Activated CD4-positive, alpha-beta T cell treated with anti-CD3 and anti-CD28 coated beads, Interleukin-2, Interleukin-6, amounts not matched to agents 100 ng/mL and 50 ng/mL, durations not matched to agents 16 hours and 8 hours (primary cell): ENCODE results near the gene ACSS2.
A peak's percentile ranks its signal among the peaks of the same experiment; 100 is the strongest.

Experiments used
- DNase-seq: peaks from one replicate; pipeline ENCODE4 v3.0.0-alpha.2; 2020

ACSS2 gene

GRCh38 chr20:34876406-34877282 is at the start of gene ACSS2:
ACSS2 (plus strand) TSS chr20:34876612; CDS start chr20:34876646, 34 bp downstream.
- DNase-seq: peak; percentile 98

DNA sequence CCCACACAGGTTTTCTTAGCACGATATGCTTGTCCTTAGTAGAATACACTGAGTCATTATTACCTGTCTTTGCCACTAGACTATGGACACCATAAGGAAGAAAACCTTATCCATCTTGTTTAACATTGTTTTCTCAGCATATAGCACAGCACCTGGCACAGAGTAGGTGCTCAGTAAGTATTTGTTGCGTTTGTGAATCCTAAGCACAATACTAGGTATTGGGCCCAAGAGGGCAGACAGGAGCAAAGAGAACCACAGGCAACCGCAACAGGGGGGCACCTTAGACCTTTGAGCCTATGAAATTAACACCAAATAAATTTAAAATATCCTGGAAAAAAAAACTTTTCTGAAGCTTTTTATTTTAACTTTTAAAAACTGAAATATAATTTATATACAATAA is 47.2 kb upstream of the ACSS2 start:
- no peak for DNase-seq

DNA sequence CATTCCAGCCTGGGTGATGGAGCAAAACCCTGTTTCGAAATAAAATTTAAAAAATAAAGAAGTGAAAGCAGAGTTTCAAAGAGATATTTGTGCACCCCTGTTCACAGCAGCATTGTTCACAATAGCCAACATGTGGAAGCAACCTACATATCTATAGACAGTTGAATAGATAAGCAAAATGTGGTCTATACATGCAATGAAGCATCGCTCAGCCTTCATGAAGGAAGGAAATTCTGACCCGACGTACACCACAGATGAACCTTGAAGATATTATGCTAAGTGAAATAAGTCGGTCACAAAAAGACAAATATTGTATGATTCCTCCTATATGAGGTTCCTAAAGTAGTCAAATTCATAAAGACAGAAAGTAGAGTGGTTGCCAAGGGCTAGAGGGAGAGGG is 44.5 kb upstream of the ACSS2 start:
- DNase-seq: no peak

DNA sequence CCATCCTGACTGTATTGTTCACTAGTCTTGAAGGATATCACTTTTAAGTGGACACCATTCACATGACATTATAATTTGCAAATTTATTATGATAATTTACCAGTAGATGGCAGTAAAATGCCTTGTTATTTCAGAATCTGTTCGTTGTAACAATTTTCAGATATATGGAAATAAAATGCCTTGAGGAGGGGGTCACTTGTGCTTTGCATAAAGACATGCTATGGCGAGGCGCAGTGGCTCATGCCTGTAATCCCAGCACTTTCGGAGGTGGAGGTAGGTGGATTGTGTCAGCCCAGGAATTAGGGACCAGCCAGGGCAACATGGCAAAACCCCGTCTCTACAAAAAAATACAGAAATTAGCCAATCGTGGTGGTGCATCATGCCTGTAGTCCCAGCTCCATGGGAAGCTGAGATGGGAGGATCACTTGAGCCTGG is 41.9 kb upstream of the ACSS2 start:
- peak; percentile 37 for DNase-seq

- no peak for DNase-seq
Measured at GRCh38 chr20:34842143-34842542, 34.3 kb upstream of the ACSS2 start.

DNA sequence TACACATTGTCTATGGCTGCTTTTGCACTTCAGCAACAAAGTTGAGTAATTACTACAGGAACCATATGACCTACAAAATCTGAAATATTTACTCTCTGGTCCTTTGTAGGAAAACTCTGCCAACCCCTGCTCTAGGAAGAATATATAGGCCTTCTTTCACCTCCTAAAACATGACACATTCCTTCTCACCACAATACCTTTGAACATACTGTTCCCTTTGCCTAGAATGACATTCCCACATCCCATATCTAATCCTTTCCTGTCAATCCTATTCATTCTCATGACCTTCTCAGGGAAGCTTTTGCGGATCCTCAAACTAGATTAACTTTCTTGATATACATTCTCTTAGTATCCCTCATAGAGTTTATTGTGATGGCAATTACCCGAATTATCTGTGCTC is 33.0 kb upstream of the ACSS2 start:
- no peak for DNase-seq

DNA sequence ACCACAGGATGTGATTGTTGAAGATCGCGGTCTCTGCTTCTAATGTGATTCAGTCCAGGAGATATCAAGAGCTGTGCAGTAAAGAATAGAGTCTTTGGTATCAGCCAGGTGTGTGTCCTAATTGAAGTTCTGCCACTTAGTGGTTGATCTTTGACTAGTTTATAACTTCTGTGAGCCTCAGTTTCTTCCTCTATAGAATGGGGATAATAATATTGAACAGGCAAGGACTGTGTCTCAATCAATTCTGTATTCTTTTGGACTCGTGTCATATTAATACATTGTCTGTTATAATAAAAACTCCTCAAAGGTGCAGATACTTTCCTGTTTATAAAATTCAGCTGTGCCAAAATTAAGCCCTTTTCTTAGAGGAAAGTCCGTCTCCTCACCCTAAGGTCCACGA is 27.8 kb upstream of the ACSS2 start:
- DNase-seq: no peak

GRCh38 chr20:34849778-34850177 is 26.6 kb upstream of the ACSS2 start:
- DNase-seq: no peak

DNA sequence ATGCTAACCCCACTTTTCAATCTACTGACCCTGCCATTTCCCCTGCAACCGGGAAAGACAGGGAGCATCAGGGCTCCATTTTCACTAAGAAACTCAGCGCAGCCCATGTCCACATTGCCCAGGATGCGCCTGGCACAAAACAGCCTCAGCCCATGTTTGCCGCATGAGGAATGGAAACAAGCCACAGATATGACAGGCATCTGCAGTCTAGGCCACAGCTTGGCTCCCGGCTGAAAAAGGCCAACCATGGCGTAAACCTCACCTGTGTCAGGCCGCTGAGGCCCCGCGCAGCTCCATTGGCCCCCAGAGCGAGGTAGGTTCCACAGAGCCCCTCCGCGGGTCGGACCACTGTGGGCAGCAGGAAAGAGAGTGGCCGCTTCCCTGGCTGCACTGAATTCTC is 25.4 kb upstream of the ACSS2 start:
- no peak for DNase-seq

GRCh38 chr20:34852298-34852697 is 24.1 kb upstream of the ACSS2 start:
- no peak for DNase-seq

DNA sequence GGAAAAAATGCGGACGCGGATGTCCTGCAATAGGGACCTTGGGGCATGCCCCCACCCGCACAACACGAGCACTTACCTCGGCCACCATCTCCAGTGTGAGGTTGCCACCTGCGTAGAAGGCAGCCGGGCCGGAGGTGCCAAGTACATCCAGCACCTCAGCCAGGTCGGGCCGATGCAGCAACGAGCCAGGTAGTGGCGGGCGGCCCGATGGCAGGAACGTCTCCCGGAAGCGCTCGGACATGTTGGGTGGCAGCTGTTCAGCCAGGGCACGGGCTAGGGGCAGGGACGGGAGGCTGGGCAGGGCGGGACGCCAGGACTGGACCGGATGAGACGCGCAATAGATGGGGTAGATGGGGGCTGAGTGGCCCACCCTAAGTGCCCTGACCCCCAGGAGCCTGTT is 17.0 kb upstream of the ACSS2 start:
- DNase-seq: no peak

DNA sequence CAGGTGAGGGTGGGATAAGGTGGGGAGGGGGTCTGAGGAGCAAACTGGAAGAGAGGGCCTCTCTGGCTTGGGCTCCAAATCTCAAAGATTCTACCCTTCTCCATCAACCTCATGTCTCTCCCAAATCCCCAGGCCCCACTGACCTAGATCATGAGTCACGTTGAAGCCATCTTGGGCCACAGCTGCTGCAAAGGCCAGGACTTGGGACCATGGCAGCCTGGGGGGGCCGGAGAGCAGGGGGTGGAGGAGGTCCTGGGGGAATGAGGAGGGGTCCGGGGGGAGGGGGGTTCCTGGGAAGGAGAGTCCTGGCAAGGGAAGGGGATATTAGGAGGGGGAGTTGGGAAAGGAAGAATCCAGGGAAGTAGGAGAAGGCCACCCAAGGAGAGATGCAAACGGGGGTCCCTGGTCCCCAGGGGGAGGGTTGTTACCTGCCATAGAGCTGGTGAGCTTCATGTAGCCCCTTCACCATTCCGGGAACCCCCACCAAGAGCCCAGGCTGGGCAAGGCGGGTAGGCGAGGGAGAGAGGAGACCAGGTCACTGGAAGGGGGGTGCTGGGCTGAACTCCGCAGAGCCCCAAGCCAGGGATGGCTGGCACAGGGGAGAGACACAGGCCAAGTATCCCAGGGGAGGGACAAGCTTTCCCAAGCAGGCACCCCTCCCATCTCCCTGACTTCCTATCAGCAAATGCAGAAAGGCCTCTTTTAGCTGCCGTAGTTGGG is 16.4 kb upstream of the ACSS2 start:
- DNase-seq: no peak

DNA sequence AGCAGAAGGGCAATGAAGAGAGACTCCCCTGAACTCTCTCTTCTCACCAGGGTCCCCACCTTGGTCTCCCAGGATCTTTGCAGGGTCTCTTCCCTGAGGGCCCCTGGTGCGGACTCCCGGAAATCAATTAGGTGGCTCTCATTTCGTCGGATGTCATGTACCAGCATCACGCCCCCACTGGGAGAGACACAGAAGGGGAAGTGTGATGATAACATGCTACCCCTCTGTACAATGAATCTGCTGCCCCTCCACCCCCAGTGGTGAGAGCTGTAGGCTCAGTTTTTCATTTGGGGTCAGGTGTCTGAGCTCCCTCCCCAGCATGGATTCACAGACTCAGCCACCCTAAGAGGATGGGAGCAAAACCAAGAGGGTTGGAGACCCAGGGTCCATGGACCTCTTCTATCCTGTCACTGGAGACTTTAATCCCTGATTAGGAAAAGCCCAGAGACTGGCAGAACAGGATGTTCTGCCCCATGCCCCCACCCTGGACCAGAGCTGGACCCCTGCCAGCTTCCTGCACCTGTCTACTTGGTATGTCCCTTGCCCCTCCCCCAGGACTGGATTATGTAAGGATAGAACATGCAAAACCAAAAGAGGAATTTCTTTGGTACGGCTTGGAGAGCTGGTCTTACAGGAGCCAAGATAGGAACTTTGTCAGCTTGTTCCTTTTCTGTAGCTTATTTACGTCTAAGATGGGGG is 14.9 kb upstream of the ACSS2 start:
- no peak for DNase-seq

DNA sequence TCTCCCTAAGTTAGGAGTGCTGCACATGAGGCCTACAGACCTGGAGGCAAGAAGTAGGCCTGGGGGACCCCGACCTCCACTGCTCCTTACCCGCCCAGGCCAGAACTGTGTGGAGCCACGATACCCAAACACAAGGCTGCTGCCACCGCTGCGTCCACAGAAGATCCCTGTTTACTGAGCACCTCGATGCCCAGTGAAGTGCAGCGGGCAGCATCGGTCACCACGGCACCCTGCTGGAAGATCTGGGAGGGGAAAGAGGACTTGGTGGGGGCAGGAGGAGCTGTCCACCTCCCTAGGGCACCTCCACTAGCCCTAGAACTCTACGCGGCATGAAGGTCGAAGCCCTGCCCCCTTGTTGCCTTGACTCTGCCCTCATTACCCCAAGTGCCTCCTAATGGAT is 13.7 kb upstream of the ACSS2 start:
- DNase-seq: no peak

GRCh38 chr20:34863421-34863965 is 12.9 kb upstream of the ACSS2 start:
- no peak for DNase-seq

DNA sequence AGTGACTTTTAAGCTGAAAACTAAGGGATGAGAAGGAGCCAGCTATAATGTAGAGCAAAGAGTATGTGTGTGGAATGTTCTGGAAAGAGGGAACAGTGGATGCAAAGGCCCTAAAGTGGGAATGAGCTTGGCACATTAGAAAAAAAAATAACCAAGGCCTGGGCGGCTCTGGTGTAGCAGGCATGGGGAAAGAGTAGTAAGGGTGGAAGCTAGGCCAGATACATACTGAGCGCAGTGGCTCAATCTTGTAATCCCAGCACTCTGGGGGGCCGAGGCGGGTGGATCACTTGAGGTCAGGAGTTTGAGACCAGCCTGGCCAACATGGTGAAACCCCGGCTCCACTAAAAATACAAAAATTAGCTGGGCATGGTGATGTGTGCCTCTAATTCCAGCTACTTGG is 12.2 kb upstream of the ACSS2 start:
- no peak for DNase-seq

- no peak for DNase-seq
Measured at GRCh38 chr20:34871320-34871926, 5.0 kb upstream of the ACSS2 start.

- DNase-seq: no peak
Measured at GRCh38 chr20:34871966-34872621, 4.3 kb upstream of the ACSS2 start.

DNA sequence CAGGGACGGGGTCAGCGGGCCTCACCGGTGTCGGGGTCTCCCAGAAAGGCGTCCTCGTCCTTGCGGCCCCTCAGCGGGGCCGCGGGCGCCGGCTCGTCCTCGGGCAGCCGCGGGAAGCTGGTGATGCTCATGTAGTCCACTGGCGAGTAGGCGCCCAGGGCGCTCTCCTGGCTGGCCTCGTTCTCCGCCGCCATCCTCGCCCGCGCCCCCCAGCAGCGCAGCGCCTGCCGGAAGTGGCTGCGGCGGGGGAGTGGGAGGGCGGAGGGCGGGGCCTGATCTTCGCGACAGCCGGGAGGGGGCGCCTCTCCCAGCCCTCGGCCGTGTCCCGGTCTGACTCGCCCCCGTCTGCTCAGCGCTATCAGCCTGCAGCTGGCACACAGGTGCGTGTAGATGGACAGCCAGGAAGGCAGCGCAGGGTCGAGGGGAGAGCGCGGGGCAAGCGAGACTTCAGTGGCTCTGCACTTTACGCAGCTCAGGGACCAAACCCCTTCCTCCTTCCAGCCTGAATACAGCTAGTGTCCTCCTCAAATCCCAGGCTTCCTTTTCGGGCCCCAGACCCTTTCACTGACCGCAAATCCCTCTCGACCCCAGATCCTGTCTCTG is 3.7 kb upstream of the ACSS2 start, which contains the start of gene GGT7:
TSS of gene GGT7 (minus strand) at position 235 of the 603 bp plus-strand sequence. CDS start at position 194, 41 bp downstream.
- DNase-seq: peak; percentile 88

- DNase-seq: no peak
Measured at GRCh38 chr20:34873583-34874093, 2.8 kb upstream of the ACSS2 start.

DNA sequence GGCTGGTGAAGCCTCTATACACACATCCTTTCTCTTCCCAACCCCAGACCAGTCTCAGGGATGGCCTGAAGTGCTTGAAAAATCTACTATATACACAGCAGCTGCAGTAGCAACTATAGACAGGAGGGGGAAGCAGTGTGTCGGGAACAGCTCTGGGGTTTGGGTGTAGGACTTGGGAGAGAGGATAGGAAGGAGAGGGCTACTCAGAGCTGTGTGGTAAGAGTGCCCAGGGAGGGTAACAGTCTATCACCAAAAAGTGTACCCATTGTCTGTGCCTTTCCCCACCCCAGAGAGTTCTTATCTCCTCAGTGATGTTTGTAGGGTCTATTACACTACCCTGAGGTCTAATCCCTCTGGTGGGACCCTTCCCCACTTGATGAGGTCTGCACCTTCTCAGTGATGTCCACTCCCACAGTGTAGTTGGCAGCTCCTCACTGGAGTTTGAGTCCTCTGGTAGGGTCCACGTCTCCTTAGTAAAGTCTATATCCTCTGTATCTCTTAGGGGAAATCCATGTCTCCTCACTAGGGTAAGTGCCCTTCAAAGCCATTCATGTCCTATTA is 2.2 kb upstream of the ACSS2 start:
- peak; percentile 83 for DNase-seq
